GM19238 (cell line): Measurements from ENCODE around the gene ZNF146.
"Not testable (repeated sequence)": the region's sequence is repeated elsewhere in the genome, so short reads cannot be mapped to it uniquely, and the experiment has no call there.

ENCODE experiments used
- DNase-seq: peaks from one replicate; pipeline ENCODE4 v3.0.0; 2011; ENCODE audit warnings: low spot score; ENCODE audit not compliant: insufficient read length

ZNF146 gene

GRCh38 chr19:36233626-36234025 lies 18.7 kb downstream of the ZNF146 start:
- DNase-seq: not testable (repeated sequence)

- no peak for DNase-seq
Measured at GRCh38 chr19:36236304-36236945, 21.5 kb downstream of the ZNF146 start.

GRCh38 chr19:36236946-36237310 lies 22.0 kb downstream of the ZNF146 start:
- DNase-seq: no peak

GRCh38 chr19:36244066-36244465 lies 29.2 kb downstream of the ZNF146 start:
- DNase-seq: no peak

GRCh38 chr19:36245210-36246005 lies 30.5 kb downstream of the ZNF146 start:
- DNase-seq: no peak

GRCh38 chr19:36246006-36246481 lies 31.1 kb downstream of the ZNF146 start:
- no peak for DNase-seq

GRCh38 chr19:36252047-36252446 lies 37.1 kb downstream of the ZNF146 start:
- no peak for DNase-seq

GRCh38 chr19:36254848-36255247 lies 39.9 kb downstream of the ZNF146 start:
- DNase-seq: no peak

- no peak for DNase-seq
Measured at GRCh38 chr19:36255316-36255715, 40.4 kb downstream of the ZNF146 start.

- DNase-seq: no peak
Measured at GRCh38 chr19:36256064-36256463, 41.2 kb downstream of the ZNF146 start.

GRCh38 chr19:36256853-36257519 lies 42.1 kb downstream of the ZNF146 start:
- no peak for DNase-seq

- DNase-seq: no peak
Measured at GRCh38 chr19:36257520-36257876, 42.6 kb downstream of the ZNF146 start.

GRCh38 chr19:36258028-36258875 lies 43.3 kb downstream of the ZNF146 start:
- DNase-seq: no peak

- no peak for DNase-seq
Measured at GRCh38 chr19:36259211-36259610, 44.3 kb downstream of the ZNF146 start.

- no peak for DNase-seq
Measured at GRCh38 chr19:36265064-36265463, 50.2 kb downstream of the ZNF146 start.

- no peak for DNase-seq
Measured at GRCh38 chr19:36265856-36266374, 51.0 kb downstream of the ZNF146 start.

GRCh38 chr19:36266375-36266961 lies 51.6 kb downstream of the ZNF146 start:
- no peak for DNase-seq

- DNase-seq: no peak
Measured at GRCh38 chr19:36267061-36267845, 52.3 kb downstream of the ZNF146 start.

- DNase-seq: not testable (repeated sequence)
Measured at GRCh38 chr19:36268081-36268480, 53.2 kb downstream of the ZNF146 start.

GRCh38 chr19:36268591-36268990 lies 53.7 kb downstream of the ZNF146 start:
- DNase-seq: not testable (repeated sequence)
